HG03565 (cell line): Measurements from ENCODE around the gene DDX25.

Experiments
- ATAC-seq: cut with Tn5 transposase; IDR thresholded peaks from one replicate; pipeline ENCODE4 v1.9.1; 2021; ENCODE audit warnings: mild to moderate bottlenecking, moderate library complexity; ENCODE audit not compliant: unreplicated experiment

The DDX25 gene

DNA sequence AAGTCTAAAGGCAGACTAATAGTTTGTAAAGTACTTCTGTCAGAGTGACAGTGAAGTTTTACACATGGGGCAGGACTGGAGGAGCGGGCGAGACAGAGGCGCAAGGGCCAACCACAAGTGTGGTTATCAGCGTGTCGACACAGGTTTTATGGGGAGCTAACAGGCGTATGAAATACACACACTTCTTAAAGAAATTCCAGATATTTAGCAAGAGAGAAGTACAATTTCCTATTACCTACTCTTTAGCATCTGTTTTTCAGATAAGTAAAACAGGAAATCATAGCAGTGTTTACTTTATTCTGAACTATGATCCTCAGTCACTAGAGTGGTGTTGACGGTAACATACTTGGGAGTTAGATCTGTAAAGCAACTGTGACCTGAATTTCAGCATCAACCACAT, 64.0 kb downstream of the DDX25 start:
- ATAC-seq = no peak

DNA sequence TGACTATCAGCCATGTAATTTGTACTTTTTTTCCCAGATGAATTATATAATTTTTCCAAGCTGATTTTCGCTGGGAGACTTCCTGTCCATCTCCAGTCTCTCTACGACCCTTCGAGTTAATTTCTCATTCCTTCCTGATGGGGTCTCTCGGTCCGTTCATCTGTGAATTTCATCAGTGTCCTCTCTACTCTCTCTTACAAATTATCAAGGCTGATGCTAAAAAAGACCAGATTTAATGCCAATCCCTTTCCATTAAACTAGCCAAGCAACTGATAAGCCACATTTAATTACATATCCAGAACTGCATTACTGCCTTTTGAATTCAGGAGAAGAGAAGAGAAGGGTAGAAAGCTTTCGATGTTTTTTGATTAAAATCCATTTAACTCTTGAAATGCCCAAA, 67.3 kb downstream of the DDX25 start:
- no peak for ATAC-seq

- no peak for ATAC-seq
Measured at GRCh38 chr11:125974284-125974683, 70.0 kb downstream of the DDX25 start.

DNA sequence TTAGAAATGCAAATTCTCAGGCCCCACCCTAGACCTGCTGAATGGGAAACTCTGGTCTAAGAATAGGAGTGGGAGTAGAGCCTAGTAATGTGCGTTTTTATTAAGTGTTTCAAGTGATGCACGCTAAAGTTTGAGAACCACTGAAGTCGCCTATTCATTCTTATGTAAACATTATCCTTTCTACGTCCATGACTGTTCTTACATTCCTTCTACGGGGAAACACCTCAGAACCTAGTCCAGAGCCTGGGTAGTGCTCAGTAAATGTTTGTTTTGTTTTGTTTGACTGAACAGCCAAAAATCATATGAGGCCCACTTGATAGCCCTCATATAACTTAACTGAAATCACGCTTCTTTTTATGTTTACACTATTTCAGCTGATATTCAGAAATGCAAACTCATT, 71.3 kb downstream of the DDX25 start:
- no peak for ATAC-seq

DNA sequence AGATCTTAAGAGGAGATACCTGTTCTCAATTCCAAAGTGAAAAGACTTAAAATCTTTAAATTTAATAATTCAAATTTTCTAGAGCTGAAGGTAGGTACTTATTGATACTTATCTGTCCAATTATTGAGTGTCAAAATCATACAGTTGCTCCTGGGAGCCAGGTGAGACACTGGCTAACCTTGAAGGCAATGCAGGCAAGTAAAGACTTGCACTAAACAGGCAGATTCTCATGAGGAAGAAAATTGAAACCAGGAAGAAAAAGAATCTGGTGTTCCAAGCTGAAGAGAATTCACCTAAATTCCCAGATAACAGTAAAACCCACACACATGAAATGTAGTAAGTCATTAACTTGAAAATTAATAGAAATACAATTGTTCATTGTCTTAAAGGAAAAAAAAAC, 71.8 kb downstream of the DDX25 start:
- no peak for ATAC-seq

DNA sequence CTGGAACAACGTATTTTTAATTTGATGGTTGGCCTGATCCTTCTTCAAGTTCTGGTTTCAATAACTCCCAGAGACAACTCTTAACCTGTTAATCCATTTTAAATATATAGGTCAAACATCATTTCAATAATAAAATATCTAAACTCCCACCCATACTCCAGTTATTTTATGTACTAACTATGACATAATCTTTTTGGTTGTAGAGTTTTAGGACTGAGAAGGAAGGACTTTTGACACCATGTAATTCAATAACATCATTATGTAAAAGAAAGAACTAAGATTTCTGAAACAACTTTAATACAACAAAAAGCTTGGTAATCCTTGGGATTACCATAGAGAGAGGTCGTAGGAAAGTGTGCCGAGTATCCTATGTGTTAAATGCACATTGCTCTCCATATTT, 73.0 kb downstream of the DDX25 start:
- no peak for ATAC-seq

DNA sequence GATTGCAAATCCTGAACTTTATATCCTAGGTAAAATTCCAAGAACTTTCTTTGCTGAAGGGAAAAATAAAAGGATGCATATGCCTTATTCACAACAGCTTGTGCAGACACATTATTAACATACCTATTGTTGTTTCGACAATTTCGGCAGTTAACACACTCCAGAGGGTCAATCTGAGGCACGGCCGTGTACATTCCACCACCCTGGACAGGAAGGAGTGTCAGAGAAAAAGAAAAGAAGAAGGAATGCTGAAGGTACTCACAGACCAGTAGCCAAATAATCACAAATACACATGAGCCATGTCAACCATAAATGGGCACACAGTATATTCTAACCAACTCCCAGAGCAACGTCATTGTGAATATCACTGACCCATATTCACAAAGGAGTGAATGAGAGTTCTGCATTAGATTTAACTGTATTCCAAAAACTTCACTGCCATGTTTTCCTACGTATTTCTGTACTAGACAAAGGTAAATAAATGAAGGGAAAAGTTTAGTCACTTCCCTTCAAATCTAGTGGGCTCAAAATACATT, 73.9 kb downstream of the DDX25 start:
- no peak for ATAC-seq
